Fibroblast of lung (primary cell): ENCODE results near the gene SIT1. TPM values are rescaled to one million over a fixed set of nuclear protein-coding genes. Genes with fewer than 3 reads are reported as not detected.
A peak's percentile ranks its signal among the peaks of the same experiment; 100 is the strongest.

Experiments used
- DNase-seq, 2 donors: peaks; one replicate each; pipeline versions ENCODE4 v3.0.0 to v3.0.0-alpha.2; 2010; ENCODE audit warnings: low read depth in 2 of 2
- H2AFZ ChIP-seq: 2 replicates; pipeline ENCODE4 v1.5.1; 2012; ENCODE audit warnings: low read length, control low read depth, inconsistent platforms
- H3K27ac ChIP-seq: 2 replicates; pipeline ENCODE4 v1.5.1; 2011; ENCODE audit warnings: low read length, control low read depth; ENCODE audit not compliant: insufficient read depth
- H3K27me3 ChIP-seq: 2 replicates; pipeline ENCODE4 v1.5.1; 2011; ENCODE audit warnings: mild to moderate bottlenecking, low read length; ENCODE audit not compliant: control insufficient read depth, insufficient read depth
- H3K36me3 ChIP-seq: 2 replicates; pipeline ENCODE4 v1.5.1; 2011; ENCODE audit warnings: low read length; ENCODE audit not compliant: control insufficient read depth, insufficient read depth
- H3K4me1 ChIP-seq: 2 replicates; pipeline ENCODE4 v1.5.1; 2011; ENCODE audit warnings: low read length; ENCODE audit not compliant: control insufficient read depth, insufficient read depth; ENCODE audit errors: extremely low read depth
- H3K4me2 ChIP-seq: 2 replicates; pipeline ENCODE4 v1.5.1; 2011; ENCODE audit warnings: low read length, control low read depth; ENCODE audit not compliant: insufficient read depth; ENCODE audit errors: extremely low read depth
- H3K4me3 ChIP-seq, 4 experiments: fragments of 200-600 bp in 1 of 4; sonication (generic) in 1 of 4; replicated peaks in 1 of 4; 2 replicates each; pipeline ENCODE4 v1.5.1; 2011 to 2016; ENCODE audit warnings: low read length in 4 of 4, low read depth in 3 of 4, mild to moderate bottlenecking in 3 of 4, control low read depth in 2 of 4, inconsistent platforms in 1 of 4, mixed read lengths in 1 of 4; ENCODE audit not compliant: insufficient read depth in 1 of 4; ENCODE audit errors: control extremely low read depth in 1 of 4
- H3K79me2 ChIP-seq: 2 replicates; pipeline ENCODE4 v1.5.1; 2012; ENCODE audit warnings: mild to moderate bottlenecking, low read length, inconsistent platforms; ENCODE audit not compliant: control insufficient read depth, insufficient read depth
- H3K9ac ChIP-seq: 2 replicates; pipeline ENCODE4 v1.5.1; 2011; ENCODE audit warnings: mild to moderate bottlenecking, low read length, control low read depth; ENCODE audit not compliant: insufficient read depth
- H3K9me3 ChIP-seq: 2 replicates; pipeline ENCODE4 v1.5.1; 2012; ENCODE audit warnings: low read depth, low read length; ENCODE audit not compliant: control insufficient read depth, insufficient read depth
- H4K20me1 ChIP-seq: 2 replicates; pipeline ENCODE4 v1.5.1; 2011; ENCODE audit warnings: low read length; ENCODE audit not compliant: control insufficient read depth, insufficient read depth; ENCODE audit errors: extremely low read depth
- CTCF ChIP-seq, 2 donors: IDR thresholded peaks in 1 of 2; conservative IDR thresholded peaks in 1 of 2; 1 replicate in 1 of 2; 2 replicates in 1 of 2; pipeline ENCODE4 v1.5.1; 2011 to 2012; ENCODE audit warnings: low read length in 2 of 2, control low read depth in 1 of 2, inconsistent platforms in 1 of 2, low read depth in 1 of 2, mild to moderate bottlenecking in 1 of 2
- EZH2 ChIP-seq: IDR thresholded peaks from 2 replicates; pipeline ENCODE4 v1.5.1; 2012; ENCODE audit warnings: low read length, control low read depth, mild to moderate bottlenecking; ENCODE audit errors: missing control alignments
- polyA plus RNA-seq, 2 donors: library from polyadenylated mRNA; depleted of rRNA in 1 of 2; stranded (reverse) in 1 of 2; unstranded in 1 of 2; fragments of >200 nt; gene quantifications; 2 replicates each; pipeline ENCODE4 v1.2.1, GENCODE V29; 2011 to 2012; ENCODE audit warnings: missing spikeins in 1 of 2
- total RNA-seq: library from RNA; depleted of rRNA; stranded (reverse); fragments of >200 nt; gene quantifications from 2 replicates; pipeline ENCODE4 v1.2.1, GENCODE V29; 2014

The SIT1 gene
- total and polyA plus RNA-seq, 2 donors (not counting 1 experiment from before 2014, with no cell fraction given), result 0.17 TPM; not detected in 1

DNA sequence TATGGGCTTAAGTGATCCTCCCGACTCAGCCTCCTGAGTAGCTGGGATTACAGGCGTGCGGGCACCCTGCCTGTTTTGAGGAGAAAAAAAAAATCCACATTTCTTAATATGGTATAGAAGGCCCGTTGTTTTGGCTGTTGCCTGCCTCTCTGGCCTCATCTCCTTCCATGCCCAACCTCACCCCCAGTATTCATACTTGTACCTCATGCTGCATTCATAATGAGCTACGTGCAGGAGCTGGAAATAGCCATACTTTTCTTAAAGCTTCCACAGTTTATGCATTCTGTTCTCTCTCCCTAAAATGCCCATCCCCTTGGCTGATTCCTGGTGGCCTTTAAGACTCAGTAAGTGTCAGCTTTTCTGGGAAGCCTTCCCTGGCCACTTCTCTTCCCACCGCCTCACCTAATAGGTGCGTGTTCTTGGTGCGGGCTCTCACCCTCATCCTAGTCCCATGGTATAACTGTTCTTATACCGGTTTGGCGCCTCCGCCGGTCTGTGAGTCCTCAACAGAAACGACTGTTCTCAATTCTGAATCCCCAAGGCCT lies 41.1 kb upstream of the SIT1 start:
- Histone ChIP-seq H4K20me1 (peaks cover 2% of the 10 kb centered on the region), H3K4me1 (peaks cover 18% of the 10 kb centered on the region), H3K4me2 (peak overlapping the region; percentile 81), H3K27ac (peak overlapping the region; percentile 79), H3K9me3 (no peaks in the 10 kb centered on the region), H2AFZ (no peak overlapping the region), H3K4me3 (peak overlapping the region in 1 of 4 experiments; percentile 99), H3K36me3 (peaks cover 14% of the 10 kb centered on the region), H3K9ac (no peak overlapping the region), H3K27me3 (no peaks in the 10 kb centered on the region), H3K79me2 (peaks cover 29% of the 10 kb centered on the region)
- TF ChIP-seq CTCF (conservative IDR thresholded peaks at IDR 0.05 in 1 of 2, IDR thresholded peaks at IDR 0.05 in 1 of 2; ENCODE audit: low read depth in 1 of 2, low read length in 2 of 2), result no peak
- TF ChIP-seq EZH2, result no peak
- peak in 1 of 2 donors; percentile 34 for DNase-seq

GRCh38 chr9:35691334-35691650 lies 40.6 kb upstream of the SIT1 start:
- Histone ChIP-seq H3K4me3 (peak overlapping the region; percentile 30 to 99 (median 38)), H2AFZ (no peak overlapping the region), H3K9me3 (no peaks in the 10 kb centered on the region), H3K9ac (peak overlapping the region; percentile 70), H4K20me1 (peaks cover 2% of the 10 kb centered on the region), H3K36me3 (peaks cover 14% of the 10 kb centered on the region), H3K4me1 (peaks cover 20% of the 10 kb centered on the region), H3K79me2 (peaks cover 34% of the 10 kb centered on the region), H3K27me3 (no peaks in the 10 kb centered on the region), H3K4me2 (peak overlapping the region; percentile 81), H3K27ac (peak overlapping the region; percentile 79)
- TF ChIP-seq CTCF (conservative IDR thresholded peaks at IDR 0.05 in 1 of 2, IDR thresholded peaks at IDR 0.05 in 1 of 2; ENCODE audit: low read depth in 1 of 2, low read length in 2 of 2), result no peak
- no peak for DNase-seq

- Histone ChIP-seq H3K79me2 (peaks cover 37% of the 10 kb centered on the region), H3K27me3 (no peaks in the 10 kb centered on the region), H3K27ac (peak overlapping the region; percentile 84), H3K4me1 (peaks cover 20% of the 10 kb centered on the region), H3K36me3 (peaks cover 12% of the 10 kb centered on the region), H3K4me3 (peak overlapping the region; percentile 57 to 99 (median 66)), H3K9me3 (no peaks in the 10 kb centered on the region), H3K4me2 (peak overlapping the region; percentile 81), H3K9ac (peak overlapping the region; percentile 73), H2AFZ (no peak overlapping the region), H4K20me1 (peaks cover 2% of the 10 kb centered on the region)
- peak; percentile 72 to 83 for DNase-seq
- TF ChIP-seq CTCF (conservative IDR thresholded peaks at IDR 0.05 in 1 of 2, IDR thresholded peaks at IDR 0.05 in 1 of 2; ENCODE audit: low read depth in 1 of 2, low read length in 2 of 2), result no peak
- TF ChIP-seq EZH2, result no peak
These were observed 40.0 kb upstream of the SIT1 start for GRCh38 chr9:35690614-35691333.
